ENCODE results near the gene VAC14.
"Not testable (repeated sequence)": the region's sequence is repeated elsewhere in the genome, so short reads cannot be mapped to it uniquely, and the experiment has no call there.

GRCh38 chr16:70822734-70823133, 21.8 kb upstream of the VAC14 start:
- TF ChIP-seq CTCF, POLR2A, POLR2AphosphoS5 (IDR thresholded peaks at IDR 0.05): not testable (repeated sequence)

Data from stomach (tissue), 4 donors.